GM12865 (cell line): ENCODE data around the gene QKI.

Source experiments
- DNase-seq: peaks from one replicate; pipeline ENCODE4 v3.0.0; 2010; ENCODE audit warnings: low read depth
- H3K4me3 ChIP-seq: 2 replicates; pipeline ENCODE4 v1.5.1; 2011; ENCODE audit warnings: mild to moderate bottlenecking, low read depth, low read length, control low read depth
- TF ChIP-seq, protein P1 (sequence below): IDR thresholded peaks from 2 replicates; pipeline ENCODE4 v1.5.1; 2011; ENCODE audit warnings: low read length, control low read depth, low read depth, inconsistent platforms; ENCODE audit not compliant: insufficient read depth; ENCODE audit errors: missing control alignments

The QKI gene

DNA sequence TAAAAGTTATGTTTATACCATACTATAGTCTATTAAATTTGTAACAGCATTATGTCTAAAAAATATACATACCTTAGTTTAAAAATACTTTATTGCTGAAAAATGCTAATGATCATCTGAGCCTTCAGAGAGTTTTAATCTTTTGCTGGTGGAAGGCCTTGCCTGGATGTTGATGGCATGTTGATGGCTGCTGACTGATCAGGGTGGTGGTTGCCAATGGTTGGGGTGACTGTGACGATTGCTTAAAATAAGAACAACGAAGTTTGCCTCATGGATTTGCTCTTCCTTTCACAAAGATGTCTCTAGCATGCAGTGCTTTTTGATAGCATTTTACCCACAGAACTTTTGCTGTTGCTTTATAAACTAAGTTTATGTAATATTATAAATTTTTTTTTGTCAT is 68.6 kb downstream of the QKI start:
- TF ChIP-seq, protein P1, sequence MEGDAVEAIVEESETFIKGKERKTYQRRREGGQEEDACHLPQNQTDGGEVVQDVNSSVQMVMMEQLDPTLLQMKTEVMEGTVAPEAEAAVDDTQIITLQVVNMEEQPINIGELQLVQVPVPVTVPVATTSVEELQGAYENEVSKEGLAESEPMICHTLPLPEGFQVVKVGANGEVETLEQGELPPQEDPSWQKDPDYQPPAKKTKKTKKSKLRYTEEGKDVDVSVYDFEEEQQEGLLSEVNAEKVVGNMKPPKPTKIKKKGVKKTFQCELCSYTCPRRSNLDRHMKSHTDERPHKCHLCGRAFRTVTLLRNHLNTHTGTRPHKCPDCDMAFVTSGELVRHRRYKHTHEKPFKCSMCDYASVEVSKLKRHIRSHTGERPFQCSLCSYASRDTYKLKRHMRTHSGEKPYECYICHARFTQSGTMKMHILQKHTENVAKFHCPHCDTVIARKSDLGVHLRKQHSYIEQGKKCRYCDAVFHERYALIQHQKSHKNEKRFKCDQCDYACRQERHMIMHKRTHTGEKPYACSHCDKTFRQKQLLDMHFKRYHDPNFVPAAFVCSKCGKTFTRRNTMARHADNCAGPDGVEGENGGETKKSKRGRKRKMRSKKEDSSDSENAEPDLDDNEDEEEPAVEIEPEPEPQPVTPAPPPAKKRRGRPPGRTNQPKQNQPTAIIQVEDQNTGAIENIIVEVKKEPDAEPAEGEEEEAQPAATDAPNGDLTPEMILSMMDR = no peak
- DNase-seq = no peak
- H3K4me3 ChIP-seq = no peak overlapping the region

DNA sequence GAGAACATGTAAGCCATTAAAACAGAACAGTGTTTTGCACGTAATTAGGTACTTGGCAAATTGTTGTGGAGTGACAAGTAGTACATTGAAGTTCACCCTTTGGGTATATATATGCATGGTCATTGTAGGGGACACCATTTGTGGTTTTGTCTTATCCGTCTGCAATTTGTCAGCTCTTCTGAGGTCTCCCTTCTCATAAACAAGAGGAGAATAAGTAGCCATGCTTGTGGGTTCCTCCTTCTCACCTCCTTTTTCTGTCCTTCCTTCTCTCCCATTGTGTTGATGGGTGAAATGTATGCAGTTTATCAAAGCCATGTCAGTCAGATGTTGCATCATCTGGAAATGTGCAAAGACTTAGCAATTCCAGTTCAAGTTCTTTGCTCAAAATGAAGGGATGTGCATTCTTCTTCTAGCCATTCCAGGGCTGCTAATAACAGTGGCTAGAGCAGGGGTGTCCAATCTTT is 70.9 kb downstream of the QKI start:
- DNase-seq = no peak
- H3K4me3 ChIP-seq = no peak overlapping the region
- TF ChIP-seq, protein P1 = no peak

DNA sequence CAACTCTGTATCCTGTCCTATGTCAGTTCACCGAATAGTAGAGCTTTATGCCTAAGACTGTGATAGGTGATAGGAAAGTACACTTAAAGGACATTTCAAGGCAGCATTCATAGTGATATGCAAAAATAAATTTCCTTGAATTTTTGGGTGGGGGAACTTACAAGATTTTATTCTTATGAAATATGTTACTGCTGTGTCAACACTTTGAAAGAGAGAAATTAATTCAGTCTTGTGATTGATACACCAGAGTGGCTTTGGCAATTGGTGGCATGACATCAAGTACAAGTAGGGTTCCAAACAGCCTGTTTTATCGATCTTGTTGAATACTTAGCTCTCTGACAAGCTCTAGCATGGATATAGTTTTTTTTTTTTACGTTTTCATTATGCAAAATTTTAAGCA is 72.3 kb downstream of the QKI start:
- TF ChIP-seq, protein P1 = no peak
- DNase-seq = no peak
- H3K4me3 ChIP-seq = no peak overlapping the region

DNA sequence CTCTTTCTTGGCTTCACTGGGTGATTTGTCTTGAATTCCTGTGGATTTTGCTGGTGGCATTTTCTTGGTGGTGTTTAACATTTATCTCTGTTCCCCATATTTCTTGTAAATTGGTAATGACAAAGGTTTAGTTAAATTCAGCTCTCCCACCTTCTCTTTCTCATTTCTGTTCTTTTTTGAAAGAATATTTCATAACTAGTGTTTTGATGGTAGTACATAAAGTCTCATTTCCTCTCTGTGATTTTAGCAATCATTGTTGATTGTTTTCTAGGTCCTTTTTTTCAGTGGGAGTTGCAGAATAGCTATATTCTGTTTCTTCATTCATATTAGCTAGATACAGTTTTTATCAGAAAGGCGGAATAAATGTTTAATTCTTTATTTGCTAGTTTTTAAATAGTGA is 73.1 kb downstream of the QKI start:
- no peak for DNase-seq
- TF ChIP-seq, protein P1 = no peak
- H3K4me3 ChIP-seq = no peak overlapping the region

DNA sequence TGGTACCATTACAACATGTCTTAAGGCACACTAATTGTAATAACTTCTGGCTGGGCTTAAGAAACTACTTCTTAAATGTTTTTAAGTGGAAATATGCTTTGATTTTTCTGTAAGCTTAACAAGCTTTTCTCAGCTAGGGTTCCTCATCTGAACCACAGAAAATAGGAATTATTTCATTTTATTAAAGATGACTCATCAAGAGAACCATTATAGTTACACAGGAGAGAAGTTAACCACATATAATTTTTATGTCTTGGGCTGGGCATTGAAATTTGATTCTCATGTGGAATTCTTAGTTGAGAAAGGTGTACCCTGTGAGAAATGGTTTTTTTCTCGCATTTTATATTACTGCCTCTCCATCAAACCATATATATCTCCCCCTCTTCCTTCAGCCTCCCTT is 75.1 kb downstream of the QKI start:
- DNase-seq = no peak
- H3K4me3 ChIP-seq = no peak overlapping the region

DNA sequence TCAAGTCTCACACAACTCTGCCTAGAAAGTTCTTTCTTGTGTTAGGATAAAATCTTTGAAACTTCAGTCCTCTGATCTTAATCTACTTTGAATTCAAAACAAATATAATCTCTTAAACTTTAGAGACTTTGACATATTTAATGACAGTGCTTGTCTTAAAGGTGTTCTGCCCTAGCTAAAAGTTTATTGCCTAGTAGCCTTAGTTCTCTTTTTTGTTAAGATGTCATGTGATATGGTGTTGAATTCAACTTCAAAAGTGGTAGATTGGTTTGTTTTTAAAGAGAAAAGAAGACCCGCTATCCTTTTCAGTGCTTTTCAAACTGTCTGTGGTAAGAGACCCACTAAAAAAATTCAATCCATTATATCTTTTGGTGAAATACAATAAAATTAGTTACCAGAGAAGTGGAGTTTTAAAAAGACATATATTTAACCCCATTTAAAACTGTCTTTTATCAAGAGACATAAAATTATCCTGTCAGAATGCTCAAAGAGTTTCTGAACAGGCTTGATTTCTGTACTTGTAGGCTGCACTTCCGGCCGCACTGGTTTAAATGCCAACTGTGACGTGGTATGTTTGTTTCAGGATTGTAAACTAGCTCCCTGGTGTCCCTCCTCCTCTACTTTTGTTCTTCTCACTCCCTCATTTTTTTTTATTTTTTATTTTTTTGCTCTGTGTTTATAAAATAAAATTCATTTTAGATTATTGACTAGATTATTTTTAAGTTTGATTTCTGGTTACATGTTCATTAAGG is 76.5 kb downstream of the QKI start:
- no peak overlapping the region for H3K4me3 ChIP-seq
- TF ChIP-seq, protein P1 = no peak
- DNase-seq = no peak

More for the DNA sequence above, 75.1 kb downstream of the QKI start:
- TF ChIP-seq, protein P1 = no peak
